GM12878 (cell line): ENCODE data around the gene OR1F1. TPM values are rescaled to one million over a fixed set of nuclear protein-coding genes. Genes with fewer than 3 reads are reported as not detected.

ENCODE experiments used
- ATAC-seq: fragments of 200-7000 bp; cut with Tn5 transposase; 3 replicates; pipeline ENCODE4 v1.9.1; 2020; ENCODE audit warnings: mild to moderate bottlenecking, moderate library complexity
- BruUV-seq: library from RNA; stranded (reverse); fragments of 400-500 nt; replicated peaks from 2 replicates; lab custom pipeline; 2021; lab: Mats Ljungman, UMichigan
- CTCF ChIA-PET: fragments of 300-600 bp; sonication (Branson Sonifier 250); formaldehyde crosslinking; extraction: SDS; loops from one replicate; lab custom pipeline; 2021; ENCODE audit warnings: inconsistent platforms; lab: Yijun Ruan, JAX
- POLR2A ChIA-PET: fragments of 350-600 bp; formaldehyde crosslinking; extraction: SDS; loops from one replicate; lab custom pipeline; 2021; ENCODE audit warnings: inconsistent platforms; lab: Charles Lee
- RAD21 ChIA-PET: fragments of 300-600 bp; sonication (Branson Sonifier 250); formaldehyde crosslinking; loops from one replicate; lab custom pipeline; 2023; ENCODE audit warnings: antibody characterized with exemption; ENCODE audit not compliant: unreplicated experiment; lab: Charles Lee
- SMC1A ChIA-PET: fragments of 300-600 bp; sonication (Branson Sonifier 250); formaldehyde crosslinking; loops from one replicate; lab custom pipeline; 2023; ENCODE audit not compliant: unreplicated experiment, uncharacterized antibody; lab: Charles Lee
- DNase-seq: peaks from one replicate; pipeline ENCODE4 v3.0.0-alpha.2; 2011; ENCODE audit warnings: low read depth, low spot score
- FAIRE-seq: peaks from 3 replicates; lab custom pipeline; 2011; peaks lifted over from hg19 to GRCh38; lab: Jason Lieb, UNC
- H2AFZ ChIP-seq: 2 replicates; pipeline ENCODE4 v1.6.0; 2011; ENCODE audit warnings: low read depth, low read length, control low read depth; ENCODE audit not compliant: control insufficient read depth
- H3K27ac ChIP-seq: 2 replicates; pipeline ENCODE4 v1.5.1; 2011; ENCODE audit warnings: control low read depth; ENCODE audit not compliant: control insufficient read depth, insufficient read depth
- H3K27me3 ChIP-seq, 2 experiments: replicated peaks in 1 of 2; 2 replicates each; pipeline versions ENCODE4 v1.6.0 to v1.6.1; 2011; ENCODE audit warnings: low read length in 1 of 2; ENCODE audit not compliant: control insufficient read depth in 2 of 2, insufficient read depth in 2 of 2
- H3K36me3 ChIP-seq, 2 experiments: 2 replicates each; pipeline ENCODE4 v1.5.1; 2011; ENCODE audit warnings: low read length in 1 of 2; ENCODE audit not compliant: control insufficient read depth in 2 of 2, insufficient read depth in 2 of 2
- H3K4me1 ChIP-seq: 2 replicates; pipeline ENCODE4 v1.6.1; 2011; ENCODE audit warnings: mild to moderate bottlenecking, low read length, moderate library complexity, mixed read lengths; ENCODE audit not compliant: control insufficient read depth, insufficient read depth
- H3K4me2 ChIP-seq: 2 replicates; pipeline ENCODE4 v1.6.0; 2011; ENCODE audit warnings: control low read depth; ENCODE audit not compliant: control insufficient read depth, insufficient read depth
- H3K4me3 ChIP-seq: fragments of 200-600 bp; sonication (generic); 2 replicates; pipeline ENCODE4 v1.5.1; 2016
- H3K79me2 ChIP-seq: 2 replicates; pipeline ENCODE4 v1.6.0; 2011; ENCODE audit warnings: low read length; ENCODE audit not compliant: control insufficient read depth, insufficient read depth
- H3K9ac ChIP-seq: 2 replicates; pipeline ENCODE4 v1.8.0; 2011; ENCODE audit warnings: low read length, control low read depth, mixed read lengths; ENCODE audit not compliant: control insufficient read depth, insufficient read depth
- H3K9me3 ChIP-seq: replicated peaks from 3 replicates; pipeline ENCODE4 v1.5.1; 2011; ENCODE audit warnings: mild to moderate bottlenecking, low read length; ENCODE audit not compliant: control insufficient read depth, insufficient read depth
- H4K20me1 ChIP-seq: 2 replicates; pipeline ENCODE4 v1.6.0; 2011; ENCODE audit not compliant: control insufficient read depth, insufficient read depth
- BRCA1 ChIP-seq: IDR thresholded peaks from 2 replicates; pipeline ENCODE4 v1.6.1; 2011; ENCODE audit warnings: low read depth, low read length, improper control_type of control experiment
- CREB1 ChIP-seq: IDR thresholded peaks from 2 replicates; pipeline ENCODE4 v1.6.1; 2012; ENCODE audit warnings: low read depth, mild to moderate bottlenecking, inconsistent platforms
- HDGF ChIP-seq: fragments of 450-650 bp; IDR thresholded peaks from 2 replicates; pipeline ENCODE4 v1.6.1; 2016; ENCODE audit warnings: antibody characterized with exemption
- JUND ChIP-seq: IDR thresholded peaks from 2 replicates; pipeline ENCODE4 v1.6.1; 2012; ENCODE audit warnings: low read depth, mild to moderate bottlenecking, low read length, improper control_type of control experiment, moderate library complexity
- LARP7 ChIP-seq: fragments of 450-650 bp; IDR thresholded peaks from 2 replicates; pipeline ENCODE4 v1.6.1; 2017; ENCODE audit warnings: mild to moderate bottlenecking
- NFIC ChIP-seq: IDR thresholded peaks from 2 replicates; pipeline ENCODE4 v1.6.1; 2012; ENCODE audit warnings: low read depth, mild to moderate bottlenecking, inconsistent platforms, low read length, moderate library complexity
- NFXL1 ChIP-seq: fragments of 450-650 bp; IDR thresholded peaks from 2 replicates; pipeline ENCODE4 v1.6.1; 2017; ENCODE audit warnings: antibody characterized with exemption, mild to moderate bottlenecking, borderline replicate concordance
- RAD51 ChIP-seq: fragments of 450-650 bp; IDR thresholded peaks from 2 replicates; pipeline ENCODE4 v1.6.1; 2016; ENCODE audit warnings: moderate library complexity, mild to moderate bottlenecking, inconsistent platforms
- SIX5 ChIP-seq: IDR thresholded peaks from 2 replicates; pipeline ENCODE4 v1.6.1; 2011; ENCODE audit warnings: mild to moderate bottlenecking, low read depth, low read length, moderate library complexity; ENCODE audit not compliant: severe bottlenecking
- STAT1 ChIP-seq: fragments of 450-650 bp; conservative IDR thresholded peaks from 2 replicates; pipeline ENCODE4 v1.6.1; 2014; ENCODE audit warnings: antibody characterized with exemption, mild to moderate bottlenecking
- TCF3 ChIP-seq: IDR thresholded peaks from 2 replicates; pipeline ENCODE4 v1.6.1; 2012; ENCODE audit warnings: low read depth, mild to moderate bottlenecking, low read length, borderline replicate concordance; ENCODE audit not compliant: insufficient read depth
- YBX1 ChIP-seq: fragments of 450-650 bp; IDR thresholded peaks from 2 replicates; pipeline ENCODE4 v1.6.1; 2016; ENCODE audit warnings: antibody characterized with exemption
- YY1 ChIP-seq: IDR thresholded peaks from 2 replicates; pipeline ENCODE4 v1.6.1; 2011; ENCODE audit warnings: low read depth, mild to moderate bottlenecking, low read length
- WGBS: methylation state at CpG from one replicate; pipeline ENCODE4 v1.1.6; 2016; ENCODE audit warnings: low lambda C conversion rate; ENCODE audit not compliant: insufficient replicate concordance, insufficient coverage; ENCODE audit errors: missing lambda C conversion rate; 5-methylcytosine and 5-hydroxymethylcytosine counted together
- in situ Hi-C: fragments of 300-500 bp; cut with MboI; formaldehyde crosslinking; loops from 9 replicates; pipeline ENCODE4 v1.14.3; 2018; ENCODE audit warnings: mixed read lengths
- intact Hi-C: fragments of 100-400 bp; cut with micrococcal nuclease; formaldehyde crosslinking; loops from one replicate; pipeline ENCODE4 v1.14.2; 2022; ENCODE audit not compliant: unreplicated experiment
- polyA plus RNA-seq, 11 experiments: library from polyadenylated mRNA; depleted of rRNA in 4 of 11; unstranded in 6 of 11; stranded (reverse) in 5 of 11; fragments of >200 nt; fragmentation: Nextera tagmentation in 4 of 11; fragmentation: Illumina TruSeq in 1 of 11; extraction: Ambion mirVana in 4 of 11; extraction: Trizol in 1 of 11; gene quantifications; 1 replicate in 1 of 11; 2 replicates in 10 of 11; pipeline versions ENCODE4 v1.2.1 to v1.2.3, GENCODE V29; 2011 to 2016; ENCODE audit warnings: inconsistent platforms in 2 of 11, missing spikeins in 2 of 11, low read depth in 1 of 11
- total RNA-seq, 4 experiments: library from RNA; depleted of rRNA in 3 of 4; stranded (reverse); fragments of >200 nt in 3 of 4; fragmentation: Illumina TruSeq in 1 of 4; extraction: Trizol in 1 of 4; gene quantifications; 2 replicates each; pipeline versions ENCODE4 v1.2.1 to v1.2.3, GENCODE V29; 2013 to 2021
- TF ChIP-seq, protein P1 (sequence below): fragments of 450-650 bp; IDR thresholded peaks from 2 replicates; pipeline ENCODE4 v1.6.1; 2016; ENCODE audit warnings: mild to moderate bottlenecking
- TF ChIP-seq, protein P2 (sequence below): IDR thresholded peaks from 2 replicates; pipeline ENCODE4 v1.6.1; 2012; ENCODE audit warnings: improper control_type of control experiment, low read depth, low read length; ENCODE audit not compliant: insufficient replicate concordance
- TF ChIP-seq, protein P3 (sequence below): fragments of 450-650 bp; IDR thresholded peaks from 2 replicates; pipeline ENCODE4 v1.6.1; 2018; ENCODE audit warnings: mild to moderate bottlenecking, low read depth, moderate library complexity; ENCODE audit not compliant: partially characterized antibody

OR1F1 gene
- total and polyA plus RNA-seq, 10 of the 15 experiments (the other 5 are each of a cell fraction or from before 2014, with no cell fraction given), result 0.10 to 0.14 (median 0.12) TPM; not detected in 7

GRCh38 chr16:3145151-3145550, 42.9 kb upstream of the OR1F1 start (continued):
- no peak for TF ChIP-seq BRCA1
- TF ChIP-seq, protein P1, sequence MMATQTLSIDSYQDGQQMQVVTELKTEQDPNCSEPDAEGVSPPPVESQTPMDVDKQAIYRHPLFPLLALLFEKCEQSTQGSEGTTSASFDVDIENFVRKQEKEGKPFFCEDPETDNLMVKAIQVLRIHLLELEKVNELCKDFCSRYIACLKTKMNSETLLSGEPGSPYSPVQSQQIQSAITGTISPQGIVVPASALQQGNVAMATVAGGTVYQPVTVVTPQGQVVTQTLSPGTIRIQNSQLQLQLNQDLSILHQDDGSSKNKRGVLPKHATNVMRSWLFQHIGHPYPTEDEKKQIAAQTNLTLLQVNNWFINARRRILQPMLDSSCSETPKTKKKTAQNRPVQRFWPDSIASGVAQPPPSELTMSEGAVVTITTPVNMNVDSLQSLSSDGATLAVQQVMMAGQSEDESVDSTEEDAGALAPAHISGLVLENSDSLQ, result no peak
- TF ChIP-seq TCF3, result no peak
- no peak for TF ChIP-seq LARP7
- TF ChIP-seq CREB1, result no peak
- no peak for TF ChIP-seq NFIC

DNA sequence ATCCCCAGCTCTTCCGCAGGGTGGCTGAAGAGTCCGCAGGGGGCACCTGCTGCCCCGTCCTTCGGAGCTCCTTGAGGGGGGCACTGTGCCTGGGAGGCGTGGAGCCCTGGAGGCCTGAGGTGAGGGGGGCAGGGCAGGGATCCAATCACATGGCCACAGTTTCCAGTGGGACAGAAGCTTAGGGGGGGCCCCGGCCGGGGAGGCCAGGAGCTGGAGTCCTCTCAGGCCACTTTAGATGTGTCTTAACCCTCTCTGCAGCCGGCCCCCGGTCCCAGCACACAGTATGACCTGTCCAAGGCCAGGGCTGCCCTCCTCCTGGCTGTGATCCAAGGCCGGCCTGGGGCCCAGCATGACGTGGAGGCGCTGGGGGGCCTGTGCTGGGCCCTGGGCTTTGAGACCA, 42.3 kb upstream of the OR1F1 start:
- H3K79me2 ChIP-seq, result no peaks in the 10 kb centered on the region
- no peaks in the 10 kb centered on the region for H3K9me3 ChIP-seq
- intact Hi-C loops (no loop called here), in situ Hi-C loops (no loop called here)
- no peaks in the 10 kb centered on the region for H3K27me3 ChIP-seq
- no peak overlapping the region for H3K27ac ChIP-seq
- no peak overlapping the region for H2AFZ ChIP-seq
- DNase-seq (no peak), ATAC-seq (no peak), FAIRE-seq (no peak)
- no peak overlapping the region for H3K4me3 ChIP-seq
- BruUV-seq, result no TSS peak
- no peaks in the 10 kb centered on the region; a peak in 2 of 4 replicates for H3K36me3 ChIP-seq
- no peaks in the 10 kb centered on the region for H4K20me1 ChIP-seq
- SMC1A ChIA-PET, result no interaction called here
- H3K4me2 ChIP-seq, result no peak overlapping the region
- CTCF ChIA-PET, result interaction anchor here (3.1 kb wide), 1 partner anchor 16 kb away, joined by 13 read pairs; no protein-coding TSS in a partner anchor
- no peak for TF ChIP-seq YY1
- no peak for TF ChIP-seq SIX5
- no peak for TF ChIP-seq JUND
- no peak for TF ChIP-seq NFXL1
- TF ChIP-seq, protein P2, sequence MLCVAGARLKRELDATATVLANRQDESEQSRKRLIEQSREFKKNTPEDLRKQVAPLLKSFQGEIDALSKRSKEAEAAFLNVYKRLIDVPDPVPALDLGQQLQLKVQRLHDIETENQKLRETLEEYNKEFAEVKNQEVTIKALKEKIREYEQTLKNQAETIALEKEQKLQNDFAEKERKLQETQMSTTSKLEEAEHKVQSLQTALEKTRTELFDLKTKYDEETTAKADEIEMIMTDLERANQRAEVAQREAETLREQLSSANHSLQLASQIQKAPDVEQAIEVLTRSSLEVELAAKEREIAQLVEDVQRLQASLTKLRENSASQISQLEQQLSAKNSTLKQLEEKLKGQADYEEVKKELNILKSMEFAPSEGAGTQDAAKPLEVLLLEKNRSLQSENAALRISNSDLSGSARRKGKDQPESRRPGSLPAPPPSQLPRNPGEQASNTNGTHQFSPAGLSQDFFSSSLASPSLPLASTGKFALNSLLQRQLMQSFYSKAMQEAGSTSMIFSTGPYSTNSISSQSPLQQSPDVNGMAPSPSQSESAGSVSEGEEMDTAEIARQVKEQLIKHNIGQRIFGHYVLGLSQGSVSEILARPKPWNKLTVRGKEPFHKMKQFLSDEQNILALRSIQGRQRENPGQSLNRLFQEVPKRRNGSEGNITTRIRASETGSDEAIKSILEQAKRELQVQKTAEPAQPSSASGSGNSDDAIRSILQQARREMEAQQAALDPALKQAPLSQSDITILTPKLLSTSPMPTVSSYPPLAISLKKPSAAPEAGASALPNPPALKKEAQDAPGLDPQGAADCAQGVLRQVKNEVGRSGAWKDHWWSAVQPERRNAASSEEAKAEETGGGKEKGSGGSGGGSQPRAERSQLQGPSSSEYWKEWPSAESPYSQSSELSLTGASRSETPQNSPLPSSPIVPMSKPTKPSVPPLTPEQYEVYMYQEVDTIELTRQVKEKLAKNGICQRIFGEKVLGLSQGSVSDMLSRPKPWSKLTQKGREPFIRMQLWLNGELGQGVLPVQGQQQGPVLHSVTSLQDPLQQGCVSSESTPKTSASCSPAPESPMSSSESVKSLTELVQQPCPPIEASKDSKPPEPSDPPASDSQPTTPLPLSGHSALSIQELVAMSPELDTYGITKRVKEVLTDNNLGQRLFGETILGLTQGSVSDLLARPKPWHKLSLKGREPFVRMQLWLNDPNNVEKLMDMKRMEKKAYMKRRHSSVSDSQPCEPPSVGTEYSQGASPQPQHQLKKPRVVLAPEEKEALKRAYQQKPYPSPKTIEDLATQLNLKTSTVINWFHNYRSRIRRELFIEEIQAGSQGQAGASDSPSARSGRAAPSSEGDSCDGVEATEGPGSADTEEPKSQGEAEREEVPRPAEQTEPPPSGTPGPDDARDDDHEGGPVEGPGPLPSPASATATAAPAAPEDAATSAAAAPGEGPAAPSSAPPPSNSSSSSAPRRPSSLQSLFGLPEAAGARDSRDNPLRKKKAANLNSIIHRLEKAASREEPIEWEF, result no peak
- no peak for TF ChIP-seq YBX1
- TF ChIP-seq RAD51, result no peak
- TF ChIP-seq, protein P3, sequence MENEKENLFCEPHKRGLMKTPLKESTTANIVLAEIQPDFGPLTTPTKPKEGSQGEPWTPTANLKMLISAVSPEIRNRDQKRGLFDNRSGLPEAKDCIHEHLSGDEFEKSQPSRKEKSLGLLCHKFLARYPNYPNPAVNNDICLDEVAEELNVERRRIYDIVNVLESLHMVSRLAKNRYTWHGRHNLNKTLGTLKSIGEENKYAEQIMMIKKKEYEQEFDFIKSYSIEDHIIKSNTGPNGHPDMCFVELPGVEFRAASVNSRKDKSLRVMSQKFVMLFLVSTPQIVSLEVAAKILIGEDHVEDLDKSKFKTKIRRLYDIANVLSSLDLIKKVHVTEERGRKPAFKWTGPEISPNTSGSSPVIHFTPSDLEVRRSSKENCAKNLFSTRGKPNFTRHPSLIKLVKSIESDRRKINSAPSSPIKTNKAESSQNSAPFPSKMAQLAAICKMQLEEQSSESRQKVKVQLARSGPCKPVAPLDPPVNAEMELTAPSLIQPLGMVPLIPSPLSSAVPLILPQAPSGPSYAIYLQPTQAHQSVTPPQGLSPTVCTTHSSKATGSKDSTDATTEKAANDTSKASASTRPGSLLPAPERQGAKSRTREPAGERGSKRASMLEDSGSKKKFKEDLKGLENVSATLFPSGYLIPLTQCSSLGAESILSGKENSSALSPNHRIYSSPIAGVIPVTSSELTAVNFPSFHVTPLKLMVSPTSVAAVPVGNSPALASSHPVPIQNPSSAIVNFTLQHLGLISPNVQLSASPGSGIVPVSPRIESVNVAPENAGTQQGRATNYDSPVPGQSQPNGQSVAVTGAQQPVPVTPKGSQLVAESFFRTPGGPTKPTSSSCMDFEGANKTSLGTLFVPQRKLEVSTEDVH, result no peak
- TF ChIP-seq HDGF, result no peak
- no peak for TF ChIP-seq STAT1
- H3K4me1 ChIP-seq, result no peaks in the 10 kb centered on the region; the same call in 1 of the 2 replicates
- WGBS, result 54% methylated on average over 10 of the region's 12 CpGs
- RAD21 ChIA-PET, result interaction anchor here (2.5 kb wide), 1 partner anchor 11 kb away, joined by 6 read pairs; the partner anchor contains the start of gene ZNF213
- H3K9ac ChIP-seq, result no peak overlapping the region
- POLR2A ChIA-PET, result interaction anchor here (0.6 kb wide), 1 partner anchor 13 kb away, joined by 3 read pairs; no protein-coding TSS in a partner anchor
